AG04449 (cell line): Measurements from ENCODE around the gene FFAR3.
"Not testable (repeated sequence)": the region's sequence is repeated elsewhere in the genome, so short reads cannot be mapped to it uniquely, and the experiment has no call there.

Experiments used
- CTCF ChIA-PET: fragments of 350-600 bp; formaldehyde crosslinking; extraction: SDS; loops from one replicate; lab custom pipeline; 2021; ENCODE audit warnings: antibody characterized with exemption; lab: Yijun Ruan, JAX
- POLR2A ChIA-PET: fragments of 400-600, 350-600 bp; formaldehyde crosslinking; extraction: SDS; loops from one replicate; lab custom pipeline; 2020; ENCODE audit warnings: antibody characterized with exemption, inconsistent platforms; lab: Yijun Ruan, JAX
- DNase-seq: peaks from one replicate; pipeline ENCODE4 v3.0.0-alpha.2; 2010; ENCODE audit warnings: low read depth, low spot score
- H3K4me3 ChIP-seq: 2 replicates; pipeline ENCODE4 v1.5.1; 2011; ENCODE audit warnings: low read depth, mild to moderate bottlenecking, control low read depth, low read length
- CTCF ChIP-seq: IDR thresholded peaks from one replicate; pipeline ENCODE4 v1.5.1; 2011; ENCODE audit warnings: mild to moderate bottlenecking, moderate library complexity, low read length, control low read depth, inconsistent platforms; ENCODE audit not compliant: insufficient read depth; ENCODE audit errors: missing control alignments

FFAR3 gene

GRCh38 chr19:35363711-35364425 is 5.6 kb downstream of the FFAR3 start:
- TF ChIP-seq CTCF: no peak
- H3K4me3 ChIP-seq: no peak overlapping the region
- ChIA-PET CTCF (interaction anchor here (0.7 kb wide), 1 partner anchor 10 kb away, joined by 3 read pairs; no protein-coding TSS in a partner anchor), POLR2A (no interaction called here)
- DNase-seq: no peak

GRCh38 chr19:35365303-35365702 is 7.0 kb downstream of the FFAR3 start:
- no peak for TF ChIP-seq CTCF
- POLR2A ChIA-PET: no interaction called here

GRCh38 chr19:35368378-35368777 is 10.1 kb downstream of the FFAR3 start:
- H3K4me3 ChIP-seq: no peak overlapping the region
- no peak for TF ChIP-seq CTCF
- no peak for DNase-seq
- ChIA-PET CTCF (no interaction called here), POLR2A (no interaction called here)

More at GRCh38 chr19:35365303-35365702, 7.0 kb downstream of the FFAR3 start:
- H3K4me3 ChIP-seq: no peak overlapping the region
- DNase-seq: no peak
- CTCF ChIA-PET: interaction anchor here (1.5 to 2.0 kb wide), 2 partner anchors 12 to 130 kb away, joined by 4 to 17 read pairs; no protein-coding TSS in a partner anchor

GRCh38 chr19:35369522-35369921 is 11.3 kb downstream of the FFAR3 start:
- TF ChIP-seq CTCF: no peak
- DNase-seq: no peak
- POLR2A ChIA-PET: no interaction called here
- no peak overlapping the region for H3K4me3 ChIP-seq
- CTCF ChIA-PET: interaction anchor here (1.1 kb wide), 1 partner anchor 125 kb away, joined by 3 read pairs; no protein-coding TSS in a partner anchor

- no peak for TF ChIP-seq CTCF
- ChIA-PET POLR2A (no interaction called here), CTCF (no interaction called here)
Observed at GRCh38 chr19:35370722-35371121, 12.5 kb downstream of the FFAR3 start, which contains the start of gene GPR42. Gene GPR42 (plus strand): TSS chr19:35371068. CDS start chr19:35371360, 292 bp downstream.

GRCh38 chr19:35373492-35373891 is 15.2 kb downstream of the FFAR3 start:
- DNase-seq: no peak
- H3K4me3 ChIP-seq: no peak overlapping the region
- ChIA-PET POLR2A (no interaction called here), CTCF (interaction anchor here (1.2 kb wide), 1 partner anchor 21 kb away, joined by 3 read pairs; no protein-coding TSS in a partner anchor)
- no peak for TF ChIP-seq CTCF

More at GRCh38 chr19:35370722-35371121, 12.5 kb downstream of the FFAR3 start, which contains the start of gene GPR42:
- H3K4me3 ChIP-seq: no peak within 1 kb of the TSS
- DNase-seq: no peak

- DNase-seq, H3K4me3 ChIP-seq, POLR2A ChIA-PET: not testable (repeated sequence)
- CTCF ChIA-PET: interaction anchor here (1.2 kb wide), 1 partner anchor 21 kb away, joined by 3 read pairs; no protein-coding TSS in a partner anchor
Observed at GRCh38 chr19:35374031-35374430, 15.8 kb downstream of the FFAR3 start.
